ENCODE results near the gene MUCL3.
"Not testable (repeated sequence)": the region's sequence is repeated elsewhere in the genome, so short reads cannot be mapped to it uniquely, and the experiment has no call there.

GRCh38 chr6:30924040-30924627, 16.6 kb upstream of the MUCL3 start:
- TF ChIP-seq CTCF, POLR2A (IDR thresholded peaks at IDR 0.05): not testable (repeated sequence)

Data from prostate gland (tissue), 2 donors.